SK-N-SH treated with all-trans-retinoic acid at 6 μM for 48 hours (cell line): ENCODE measurements around the gene PTPRJ.

Experiments used
- ATAC-seq: fragments of 200-7000 bp; cut with Tn5 transposase; 3 replicates; pipeline ENCODE4 v1.9.1; 2020; ENCODE audit warnings: mild to moderate bottlenecking, moderate library complexity
- ARNTL ChIP-seq: fragments of 450-650 bp; formaldehyde crosslinking; IDR thresholded peaks from 2 replicates; pipeline ENCODE4 v1.5.0; 2020; ENCODE audit warnings: low read depth, mild to moderate bottlenecking, moderate library complexity, borderline replicate concordance
- BACH2 ChIP-seq: fragments of 250-450 bp; sonication (Bioruptor Pico); IDR thresholded peaks from 2 replicates; pipeline ENCODE4 v1.9.0; 2021; ENCODE audit warnings: mild to moderate bottlenecking, borderline replicate concordance
- CSDC2 ChIP-seq: fragments of 250-450 bp; sonication (Bioruptor Pico); IDR thresholded peaks from 2 replicates; pipeline ENCODE4 v1.5.0; 2020; ENCODE audit warnings: mild to moderate bottlenecking, moderate library complexity
- OSR1 ChIP-seq: fragments of 250-450 bp; sonication (Bioruptor Pico); IDR thresholded peaks from 2 replicates; pipeline ENCODE4 v1.8.0; 2022; ENCODE audit warnings: moderate library complexity, mild to moderate bottlenecking, inconsistent platforms
- RARB ChIP-seq: fragments of 250-450 bp; sonication (Bioruptor Pico); IDR thresholded peaks from 2 replicates; pipeline ENCODE4 v1.8.0; 2021; ENCODE audit warnings: mild to moderate bottlenecking, moderate library complexity
- SNAI2 ChIP-seq: fragments of 250-450 bp; sonication (Bioruptor Pico); IDR thresholded peaks from 2 replicates; pipeline ENCODE4 v1.5.0; 2020; ENCODE audit warnings: mild to moderate bottlenecking, moderate library complexity
- TCF4 ChIP-seq: fragments of 250-450 bp; sonication (Bioruptor Pico); IDR thresholded peaks from 2 replicates; pipeline ENCODE4 v1.8.0; 2021; ENCODE audit warnings: mild to moderate bottlenecking, moderate library complexity, borderline replicate concordance
- ZFP30 ChIP-seq: fragments of 450-650 bp; formaldehyde crosslinking; IDR thresholded peaks from 2 replicates; pipeline ENCODE4 v1.5.0; 2022; ENCODE audit warnings: mild to moderate bottlenecking, moderate library complexity
- ZNF565 ChIP-seq: fragments of 450-650 bp; formaldehyde crosslinking; conservative IDR thresholded peaks from 2 replicates; pipeline ENCODE4 v1.5.0; 2020; ENCODE audit warnings: low read depth, mild to moderate bottlenecking, moderate library complexity
- ZNF70 ChIP-seq: fragments of 450-650 bp; formaldehyde crosslinking; IDR thresholded peaks from 2 replicates; pipeline ENCODE4 v1.5.0; 2020; ENCODE audit warnings: mild to moderate bottlenecking, moderate library complexity
- TF ChIP-seq, protein P1 (sequence below): fragments of 250-450 bp; sonication (Bioruptor Pico); IDR thresholded peaks from 2 replicates; pipeline ENCODE4 v1.5.0; 2020; ENCODE audit warnings: mild to moderate bottlenecking, moderate library complexity
- TF ChIP-seq, protein P2 (sequence below): fragments of 250-450 bp; sonication (Bioruptor Pico); IDR thresholded peaks from 2 replicates; pipeline ENCODE4 v1.8.0; 2021; ENCODE audit warnings: low read depth, mild to moderate bottlenecking, moderate library complexity, borderline replicate concordance
- TF ChIP-seq, protein P3 (sequence below): fragments of 250-450 bp; sonication (Bioruptor Pico); IDR thresholded peaks from 2 replicates; pipeline ENCODE4 v1.5.1; 2021; ENCODE audit warnings: mild to moderate bottlenecking, moderate library complexity

Gene PTPRJ

DNA sequence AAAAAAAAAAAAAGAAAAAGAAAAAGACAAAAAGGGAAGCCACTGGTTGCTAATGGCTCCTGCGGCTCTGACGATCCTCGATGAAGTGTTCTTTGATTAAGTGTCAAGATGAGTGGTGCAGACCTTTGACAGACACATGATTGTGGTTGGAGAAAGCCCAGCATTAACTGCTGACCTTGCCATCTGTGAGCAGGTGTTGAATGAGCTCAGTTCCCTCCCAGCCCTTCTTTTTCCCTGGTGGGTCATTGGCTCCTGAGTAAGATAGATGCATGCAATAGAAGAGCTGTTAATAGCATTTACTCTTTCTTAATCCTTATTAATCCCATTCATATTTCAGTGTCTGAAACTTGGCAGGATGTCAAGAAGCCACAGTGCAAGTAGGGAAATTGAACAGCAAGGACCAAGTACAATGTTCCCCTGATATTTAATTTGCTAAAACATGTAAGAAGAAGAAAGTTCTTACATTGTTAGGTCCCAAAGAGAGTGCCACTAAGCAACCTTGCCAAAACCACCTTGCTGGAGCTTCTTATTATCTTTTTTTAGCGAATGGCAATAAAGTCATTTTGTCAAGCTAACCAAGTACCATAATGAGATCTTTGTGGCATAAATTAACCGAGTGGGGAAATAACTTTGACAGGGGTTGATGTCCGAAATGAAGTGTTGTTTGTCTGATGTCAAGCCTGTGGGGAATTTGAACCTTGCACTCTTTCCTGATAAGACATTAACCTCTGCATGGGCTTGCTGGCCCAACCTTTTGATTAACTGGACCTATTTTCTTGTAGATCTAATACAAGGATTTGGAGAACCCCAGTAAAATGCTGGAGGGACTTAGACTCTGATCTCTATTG, 113.7 kb downstream of the PTPRJ start (continued):
- TF ChIP-seq, protein P1, sequence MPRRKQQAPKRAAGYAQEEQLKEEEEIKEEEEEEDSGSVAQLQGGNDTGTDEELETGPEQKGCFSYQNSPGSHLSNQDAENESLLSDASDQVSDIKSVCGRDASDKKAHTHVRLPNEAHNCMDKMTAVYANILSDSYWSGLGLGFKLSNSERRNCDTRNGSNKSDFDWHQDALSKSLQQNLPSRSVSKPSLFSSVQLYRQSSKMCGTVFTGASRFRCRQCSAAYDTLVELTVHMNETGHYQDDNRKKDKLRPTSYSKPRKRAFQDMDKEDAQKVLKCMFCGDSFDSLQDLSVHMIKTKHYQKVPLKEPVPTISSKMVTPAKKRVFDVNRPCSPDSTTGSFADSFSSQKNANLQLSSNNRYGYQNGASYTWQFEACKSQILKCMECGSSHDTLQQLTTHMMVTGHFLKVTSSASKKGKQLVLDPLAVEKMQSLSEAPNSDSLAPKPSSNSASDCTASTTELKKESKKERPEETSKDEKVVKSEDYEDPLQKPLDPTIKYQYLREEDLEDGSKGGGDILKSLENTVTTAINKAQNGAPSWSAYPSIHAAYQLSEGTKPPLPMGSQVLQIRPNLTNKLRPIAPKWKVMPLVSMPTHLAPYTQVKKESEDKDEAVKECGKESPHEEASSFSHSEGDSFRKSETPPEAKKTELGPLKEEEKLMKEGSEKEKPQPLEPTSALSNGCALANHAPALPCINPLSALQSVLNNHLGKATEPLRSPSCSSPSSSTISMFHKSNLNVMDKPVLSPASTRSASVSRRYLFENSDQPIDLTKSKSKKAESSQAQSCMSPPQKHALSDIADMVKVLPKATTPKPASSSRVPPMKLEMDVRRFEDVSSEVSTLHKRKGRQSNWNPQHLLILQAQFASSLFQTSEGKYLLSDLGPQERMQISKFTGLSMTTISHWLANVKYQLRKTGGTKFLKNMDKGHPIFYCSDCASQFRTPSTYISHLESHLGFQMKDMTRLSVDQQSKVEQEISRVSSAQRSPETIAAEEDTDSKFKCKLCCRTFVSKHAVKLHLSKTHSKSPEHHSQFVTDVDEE (CRISPR knock-in tag): no peak
- TF ChIP-seq ZNF565: no peak

DNA sequence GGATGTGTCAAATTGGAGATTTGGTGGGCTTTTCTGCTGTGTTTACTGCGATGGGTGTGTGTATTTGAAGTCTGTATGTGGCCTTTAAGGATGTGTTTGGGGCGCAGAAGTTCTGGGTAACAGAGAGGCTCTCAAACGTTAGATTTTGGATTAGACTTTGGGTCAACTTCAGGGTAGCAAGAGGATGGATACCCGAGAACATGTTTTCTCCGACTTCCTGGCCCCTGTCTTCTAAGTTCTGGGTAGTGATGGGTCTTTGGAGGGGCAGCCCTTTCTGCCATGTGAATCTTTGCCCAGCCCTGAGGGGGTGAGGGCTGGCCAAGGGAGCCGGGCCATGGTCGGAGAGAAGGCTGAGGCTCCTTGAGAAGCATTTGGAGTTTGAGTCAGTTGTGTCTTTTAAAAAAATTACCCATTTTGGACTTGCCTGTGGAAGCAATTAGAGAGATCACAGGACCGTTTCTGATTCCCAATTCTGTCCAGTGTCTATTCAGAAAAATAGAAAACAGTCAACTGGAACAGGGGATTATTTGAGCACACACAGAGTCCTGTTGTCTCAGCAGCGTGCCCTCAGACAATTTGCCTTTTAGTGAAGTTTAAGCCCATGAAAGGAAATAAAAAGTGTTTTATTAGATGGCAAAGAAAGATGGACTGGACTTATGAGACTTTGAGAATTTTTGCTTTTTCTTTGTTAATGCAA, 114.4 kb downstream of the PTPRJ start:
- ATAC-seq: no peak
- no peak for TF ChIP-seq ZNF565
- TF ChIP-seq ZFP30 (CRISPR knock-in tag): no peak
- no peak for TF ChIP-seq TCF4 (CRISPR knock-in tag)
- TF ChIP-seq, protein P2, sequence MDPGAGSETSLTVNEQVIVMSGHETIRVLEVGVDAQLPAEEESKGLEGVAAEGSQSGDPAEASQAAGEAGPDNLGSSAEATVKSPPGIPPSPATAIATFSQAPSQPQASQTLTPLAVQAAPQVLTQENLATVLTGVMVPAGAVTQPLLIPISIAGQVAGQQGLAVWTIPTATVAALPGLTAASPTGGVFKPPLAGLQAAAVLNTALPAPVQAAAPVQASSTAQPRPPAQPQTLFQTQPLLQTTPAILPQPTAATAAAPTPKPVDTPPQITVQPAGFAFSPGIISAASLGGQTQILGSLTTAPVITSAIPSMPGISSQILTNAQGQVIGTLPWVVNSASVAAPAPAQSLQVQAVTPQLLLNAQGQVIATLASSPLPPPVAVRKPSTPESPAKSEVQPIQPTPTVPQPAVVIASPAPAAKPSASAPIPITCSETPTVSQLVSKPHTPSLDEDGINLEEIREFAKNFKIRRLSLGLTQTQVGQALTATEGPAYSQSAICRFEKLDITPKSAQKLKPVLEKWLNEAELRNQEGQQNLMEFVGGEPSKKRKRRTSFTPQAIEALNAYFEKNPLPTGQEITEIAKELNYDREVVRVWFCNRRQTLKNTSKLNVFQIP (CRISPR knock-in tag): no peak

DNA sequence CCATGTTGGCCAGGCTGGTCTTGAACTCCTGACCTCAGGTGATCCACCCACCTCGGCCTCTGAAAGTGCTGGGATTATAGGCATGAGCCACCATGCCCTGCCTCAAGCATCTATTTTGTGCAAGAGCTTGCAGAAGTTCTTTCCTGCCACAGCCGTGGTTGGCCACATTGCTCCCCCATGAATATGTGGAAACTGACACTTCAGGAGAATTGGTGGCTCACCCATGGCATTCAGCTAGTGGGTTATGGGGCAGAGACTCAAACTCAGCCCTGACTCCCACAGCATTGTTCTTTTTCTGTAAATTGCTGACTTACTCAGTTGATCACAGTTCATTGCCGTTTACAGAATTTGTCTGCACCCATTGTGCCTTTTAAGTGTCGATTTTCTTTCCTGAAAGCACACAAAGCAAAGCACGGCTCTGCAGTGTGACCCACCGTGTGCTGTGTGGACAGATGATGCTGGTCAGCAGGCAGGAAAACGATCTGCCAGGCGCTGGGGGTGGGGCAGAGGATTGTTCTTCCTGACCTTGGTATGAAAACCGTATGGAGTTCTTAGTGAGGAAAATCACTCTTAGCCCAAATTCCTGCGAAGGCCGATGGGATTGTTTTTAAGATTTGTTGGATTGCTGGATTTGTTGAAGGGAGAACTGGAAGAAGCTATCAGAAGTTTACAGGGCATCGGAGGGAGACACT, 115.6 kb downstream of the PTPRJ start:
- TF ChIP-seq OSR1 (CRISPR knock-in tag) (no peak), TCF4 (CRISPR knock-in tag) (no peak), CSDC2 (CRISPR knock-in tag) (no peak), ARNTL (no peak), BACH2 (CRISPR knock-in tag) (no peak)
- TF ChIP-seq, all 23 proteins: peak for 0
- ATAC-seq: no peak

DNA sequence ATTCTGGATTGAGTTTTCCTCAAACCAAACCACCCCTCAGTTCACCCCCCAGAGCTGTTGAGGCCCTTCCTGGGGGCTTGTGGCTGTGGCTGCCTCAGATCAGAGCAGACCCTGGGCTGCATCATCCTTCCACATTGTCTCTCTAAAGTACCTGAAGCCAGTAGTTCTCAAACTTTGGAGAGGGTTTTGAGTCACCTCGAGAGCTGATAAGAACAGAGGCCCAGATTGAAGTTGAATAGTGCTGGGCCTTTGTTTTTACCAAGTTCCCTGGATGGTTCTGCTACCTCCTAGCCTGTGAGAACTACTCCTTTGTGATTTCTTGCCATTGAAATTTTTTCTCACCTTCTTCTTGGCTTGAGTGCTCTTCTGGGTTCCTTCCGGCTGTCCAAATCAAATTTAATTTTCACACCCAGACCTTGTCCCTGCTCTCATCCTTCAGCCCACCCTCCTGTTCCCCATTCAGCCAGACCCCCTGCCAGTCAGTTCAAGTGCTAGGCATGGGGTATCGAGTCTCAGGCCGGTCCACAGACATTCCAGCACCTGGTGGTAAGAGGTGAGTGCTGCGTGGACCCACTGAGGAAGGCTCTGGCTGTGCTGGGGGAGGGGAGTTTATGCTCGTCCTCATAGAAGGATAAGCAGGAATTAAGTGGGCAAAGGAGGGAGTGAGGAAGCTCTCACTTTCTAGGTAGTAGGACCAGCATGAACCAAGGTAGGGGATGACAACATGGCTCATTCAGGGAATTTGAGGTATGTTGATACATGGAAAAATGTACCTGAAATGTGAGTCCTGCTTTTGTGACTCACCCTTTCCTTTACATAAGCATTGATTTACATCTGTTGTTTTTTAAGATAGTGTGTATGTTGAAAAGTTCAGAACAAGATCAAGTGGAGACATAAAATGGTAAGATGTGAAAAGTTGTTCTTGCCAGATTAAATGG, 116.5 kb downstream of the PTPRJ start:
- TF ChIP-seq, protein P3, sequence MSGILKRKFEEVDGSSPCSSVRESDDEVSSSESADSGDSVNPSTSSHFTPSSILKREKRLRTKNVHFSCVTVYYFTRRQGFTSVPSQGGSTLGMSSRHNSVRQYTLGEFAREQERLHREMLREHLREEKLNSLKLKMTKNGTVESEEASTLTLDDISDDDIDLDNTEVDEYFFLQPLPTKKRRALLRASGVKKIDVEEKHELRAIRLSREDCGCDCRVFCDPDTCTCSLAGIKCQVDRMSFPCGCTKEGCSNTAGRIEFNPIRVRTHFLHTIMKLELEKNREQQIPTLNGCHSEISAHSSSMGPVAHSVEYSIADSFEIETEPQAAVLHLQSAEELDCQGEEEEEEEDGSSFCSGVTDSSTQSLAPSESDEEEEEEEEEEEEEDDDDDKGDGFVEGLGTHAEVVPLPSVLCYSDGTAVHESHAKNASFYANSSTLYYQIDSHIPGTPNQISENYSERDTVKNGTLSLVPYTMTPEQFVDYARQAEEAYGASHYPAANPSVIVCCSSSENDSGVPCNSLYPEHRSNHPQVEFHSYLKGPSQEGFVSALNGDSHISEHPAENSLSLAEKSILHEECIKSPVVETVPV (CRISPR knock-in tag): no peak
- no peak for TF ChIP-seq ZNF70 (CRISPR knock-in tag)
- no peak for TF ChIP-seq RARB (CRISPR knock-in tag)
- no peak for TF ChIP-seq SNAI2 (CRISPR knock-in tag)
- TF ChIP-seq TCF4 (CRISPR knock-in tag): no peak
- TF ChIP-seq, protein P1 (CRISPR knock-in tag): no peak
- no peak for TF ChIP-seq ZFP30 (CRISPR knock-in tag)

More for the DNA sequence above, 116.5 kb downstream of the PTPRJ start:
- peak; percentile 57 for ATAC-seq
